ENCODE measurements around the gene USP40.

DNA sequence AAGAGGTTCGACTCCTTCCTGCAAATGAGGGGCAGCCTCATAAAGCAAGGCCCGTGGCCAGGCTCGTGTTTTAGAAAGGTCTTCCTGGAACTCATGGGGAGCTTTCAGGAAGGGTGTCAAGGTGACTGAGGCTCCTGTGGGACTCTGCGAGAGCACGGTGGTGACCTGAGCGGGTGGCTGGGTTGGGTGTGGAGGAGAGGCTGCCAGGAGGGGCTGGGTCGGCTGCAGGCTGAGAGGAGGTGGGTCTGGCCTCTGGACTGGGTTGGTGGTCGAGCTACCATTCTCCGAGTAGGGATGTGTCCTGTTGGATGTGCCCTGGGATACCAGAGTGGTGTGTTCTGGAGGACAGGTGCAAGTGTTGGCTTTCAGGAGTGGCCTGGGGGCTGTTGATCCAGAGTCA, 125.9 kb downstream of the USP40 start:
- TF ChIP-seq POLR2A (IDR thresholded peaks at IDR 0.05; ENCODE audit: extremely low read depth, insufficient read length), result no peak
- TF ChIP-seq CTCF (IDR thresholded peaks at IDR 0.05; ENCODE audit: low read depth, low read length), result no peak
- TF ChIP-seq MAX (IDR thresholded peaks at IDR 0.05; ENCODE audit: low read depth, low read length), result no peak
- no peak for TF ChIP-seq MYC (IDR thresholded peaks at IDR 0.05; ENCODE audit: low read depth, low read length)

Measured in NB4 (cell line).